ENCODE measurements around the gene CD99. TPM values are rescaled to one million over a fixed set of nuclear protein-coding genes. Genes with fewer than 3 reads are reported as not detected.

Gene CD99
- polyA plus RNA-seq, 1 donor (not counting 4 experiments of a cell fraction or from before 2014, with no cell fraction given): 74.4 TPM

DNA sequence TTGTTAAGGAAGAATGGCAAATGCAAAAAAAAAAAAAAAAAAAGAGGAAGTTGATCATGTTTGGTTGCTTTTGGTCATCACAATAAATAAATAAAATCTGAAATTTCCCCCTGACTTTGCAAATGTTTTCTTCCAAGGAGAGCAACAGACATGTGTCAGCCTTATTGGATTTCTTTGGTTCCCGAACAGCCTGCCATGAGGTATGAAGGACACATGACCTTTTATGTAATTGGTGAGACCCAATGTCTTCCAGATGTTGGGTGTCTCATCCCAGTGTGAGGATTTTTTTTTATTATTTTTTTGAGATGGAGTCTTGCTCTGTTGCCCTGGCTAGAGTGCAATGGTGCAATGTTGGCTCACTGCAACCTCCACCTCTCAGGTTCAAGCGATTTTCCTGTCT lies 24.6 kb upstream of the CD99 start:
- Histone ChIP-seq H3K4me2 (ENCODE audit: control insufficient read depth, extremely low read depth, insufficient read depth, low read depth, low read length) (no peak overlapping the region), H3K79me2 (ENCODE audit: control insufficient read depth, insufficient read depth, low read length) (no peaks in the 10 kb centered on the region), H3K9ac (ENCODE audit: control insufficient read depth, extremely low read depth, insufficient read depth, low read length) (no peak overlapping the region), H3K27me3 (ENCODE audit: control insufficient read depth, extremely low read depth, insufficient read depth, low read length) (no peaks in the 10 kb centered on the region), H3K9me1 (ENCODE audit: control insufficient read depth, extremely low read depth, insufficient read depth, low read length) (no peaks in the 10 kb centered on the region), H3K27ac (ENCODE audit: control insufficient read depth, insufficient read depth, low read length) (no peak overlapping the region), H3K36me3 (ENCODE audit: control insufficient read depth in 2 of 2, extremely low read depth in 1 of 2, insufficient read depth in 2 of 2, low read length in 2 of 2) (no peaks in the 10 kb centered on the region), H2AFZ (ENCODE audit: control insufficient read depth, low read length) (no peak overlapping the region), H3K9me3 (ENCODE audit: control insufficient read depth, low read depth, low read length) (no peaks in the 10 kb centered on the region), H4K20me1 (ENCODE audit: control insufficient read depth, extremely low read depth, insufficient read depth, low read length) (no peaks in the 10 kb centered on the region), H3K4me1 (ENCODE audit: control insufficient read depth, extremely low read depth, insufficient read depth, low read length) (no peaks in the 10 kb centered on the region), H3K4me3 (ENCODE audit: control insufficient read depth in 2 of 3, extremely low read depth in 1 of 3, insufficient read depth in 2 of 3, low read depth in 1 of 3, low read length in 3 of 3) (no peak overlapping the region)
- no peak for DNase-seq (ENCODE audit: low read depth, low spot score)
- TF ChIP-seq, protein P1, sequence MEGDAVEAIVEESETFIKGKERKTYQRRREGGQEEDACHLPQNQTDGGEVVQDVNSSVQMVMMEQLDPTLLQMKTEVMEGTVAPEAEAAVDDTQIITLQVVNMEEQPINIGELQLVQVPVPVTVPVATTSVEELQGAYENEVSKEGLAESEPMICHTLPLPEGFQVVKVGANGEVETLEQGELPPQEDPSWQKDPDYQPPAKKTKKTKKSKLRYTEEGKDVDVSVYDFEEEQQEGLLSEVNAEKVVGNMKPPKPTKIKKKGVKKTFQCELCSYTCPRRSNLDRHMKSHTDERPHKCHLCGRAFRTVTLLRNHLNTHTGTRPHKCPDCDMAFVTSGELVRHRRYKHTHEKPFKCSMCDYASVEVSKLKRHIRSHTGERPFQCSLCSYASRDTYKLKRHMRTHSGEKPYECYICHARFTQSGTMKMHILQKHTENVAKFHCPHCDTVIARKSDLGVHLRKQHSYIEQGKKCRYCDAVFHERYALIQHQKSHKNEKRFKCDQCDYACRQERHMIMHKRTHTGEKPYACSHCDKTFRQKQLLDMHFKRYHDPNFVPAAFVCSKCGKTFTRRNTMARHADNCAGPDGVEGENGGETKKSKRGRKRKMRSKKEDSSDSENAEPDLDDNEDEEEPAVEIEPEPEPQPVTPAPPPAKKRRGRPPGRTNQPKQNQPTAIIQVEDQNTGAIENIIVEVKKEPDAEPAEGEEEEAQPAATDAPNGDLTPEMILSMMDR (optimal IDR thresholded peaks at IDR 0.05 in 1 of 3, IDR thresholded peaks at IDR 0.05 in 1 of 3, conservative IDR thresholded peaks at IDR 0.05 in 1 of 3; ENCODE audit: extremely low read depth in 1 of 3, insufficient read depth in 2 of 3, low read length in 3 of 3): no peak
- TF ChIP-seq EZH2 (IDR thresholded peaks at IDR 0.05; ENCODE audit: low read length): no peak
- dilution Hi-C loops (cut with MboI; ENCODE audit: extremely low pct_ligation_motif_present, low sequenced_read_pairs): no loop called here
- no peak for FAIRE-seq

DNA sequence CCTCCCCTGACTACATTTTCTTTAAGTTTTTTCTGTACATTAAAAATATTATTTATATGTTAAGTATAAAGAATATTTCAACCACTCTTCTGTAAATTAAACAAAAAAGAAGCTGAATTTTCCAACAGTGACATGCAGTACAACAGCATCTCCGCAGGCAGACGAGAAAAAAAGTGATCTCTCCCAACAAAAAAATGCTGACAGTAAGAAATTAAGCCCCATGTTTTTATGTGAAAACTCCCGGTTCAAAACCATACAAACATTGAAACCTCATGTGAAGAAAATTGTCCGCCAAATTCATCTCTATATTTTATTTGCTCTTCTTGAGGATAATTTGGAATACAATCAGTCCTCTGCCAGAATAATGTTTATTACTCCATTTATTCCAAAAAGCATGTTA lies 20.1 kb upstream of the CD99 start:
- H2AFZ ChIP-seq (ENCODE audit: control insufficient read depth, low read length): no peak overlapping the region
- no peak for DNase-seq (ENCODE audit: low read depth, low spot score)
- no peak overlapping the region for H3K9ac ChIP-seq (ENCODE audit: control insufficient read depth, extremely low read depth, insufficient read depth, low read length)
- H4K20me1 ChIP-seq (ENCODE audit: control insufficient read depth, extremely low read depth, insufficient read depth, low read length): no peaks in the 10 kb centered on the region
- H3K36me3 ChIP-seq (ENCODE audit: control insufficient read depth in 2 of 2, extremely low read depth in 1 of 2, insufficient read depth in 2 of 2, low read length in 2 of 2): no peaks in the 10 kb centered on the region
- TF ChIP-seq, protein P1 (optimal IDR thresholded peaks at IDR 0.05 in 1 of 3, IDR thresholded peaks at IDR 0.05 in 1 of 3, conservative IDR thresholded peaks at IDR 0.05 in 1 of 3; ENCODE audit: extremely low read depth in 1 of 3, insufficient read depth in 2 of 3, low read length in 3 of 3): no peak
- no peak for TF ChIP-seq EZH2 (IDR thresholded peaks at IDR 0.05; ENCODE audit: low read length)
- no peak overlapping the region for H3K4me3 ChIP-seq (ENCODE audit: control insufficient read depth in 2 of 3, extremely low read depth in 1 of 3, insufficient read depth in 2 of 3, low read depth in 1 of 3, low read length in 3 of 3)
- no peaks in the 10 kb centered on the region for H3K9me3 ChIP-seq (ENCODE audit: control insufficient read depth, low read depth, low read length)
- H3K27ac ChIP-seq (ENCODE audit: control insufficient read depth, insufficient read depth, low read length): no peak overlapping the region
- no peaks in the 10 kb centered on the region for H3K79me2 ChIP-seq (ENCODE audit: control insufficient read depth, insufficient read depth, low read length)
- no peak for FAIRE-seq
- no peaks in the 10 kb centered on the region for H3K4me1 ChIP-seq (ENCODE audit: control insufficient read depth, extremely low read depth, insufficient read depth, low read length)
- no peaks in the 10 kb centered on the region for H3K9me1 ChIP-seq (ENCODE audit: control insufficient read depth, extremely low read depth, insufficient read depth, low read length)
- dilution Hi-C loops (cut with MboI; ENCODE audit: extremely low pct_ligation_motif_present, low sequenced_read_pairs): no loop called here
- no peak overlapping the region for H3K4me2 ChIP-seq (ENCODE audit: control insufficient read depth, extremely low read depth, insufficient read depth, low read depth, low read length)
- no peaks in the 10 kb centered on the region for H3K27me3 ChIP-seq (ENCODE audit: control insufficient read depth, extremely low read depth, insufficient read depth, low read length)
